GM06990 (cell line): ENCODE data around the gene DMAC2.

Source experiments
- DNase-seq: peaks from one replicate; pipeline ENCODE4 v3.0.0-alpha.2; 2011; ENCODE audit not compliant: insufficient read length; ENCODE audit errors: extremely low read depth
- H3K27me3 ChIP-seq: replicated peaks from 2 replicates; pipeline ENCODE4 v1.6.0; 2011; ENCODE audit warnings: low read length; ENCODE audit not compliant: control insufficient read depth, insufficient read depth
- H3K36me3 ChIP-seq: 2 replicates; pipeline ENCODE4 v1.5.1; 2011; ENCODE audit warnings: low read length; ENCODE audit not compliant: control insufficient read depth, insufficient read depth
- H3K4me3 ChIP-seq: replicated peaks from 2 replicates; pipeline ENCODE4 v1.5.1; 2011; ENCODE audit warnings: low read depth, mild to moderate bottlenecking, control low read depth, low read length
- TF ChIP-seq, protein P1 (sequence below): IDR thresholded peaks from 2 replicates; pipeline ENCODE4 v1.5.1; 2011; ENCODE audit warnings: low read length, control low read depth, mild to moderate bottlenecking, inconsistent platforms; ENCODE audit not compliant: insufficient read depth, poor library complexity, severe bottlenecking

Gene DMAC2

GRCh38 chr19:41408256-41408655, 31.5 kb downstream of the DMAC2 start:
- Histone ChIP-seq H3K27me3 (no peaks in the 10 kb centered on the region), H3K4me3 (no peak overlapping the region), H3K36me3 (peaks cover 3% of the 10 kb centered on the region)
- TF ChIP-seq, protein P1, sequence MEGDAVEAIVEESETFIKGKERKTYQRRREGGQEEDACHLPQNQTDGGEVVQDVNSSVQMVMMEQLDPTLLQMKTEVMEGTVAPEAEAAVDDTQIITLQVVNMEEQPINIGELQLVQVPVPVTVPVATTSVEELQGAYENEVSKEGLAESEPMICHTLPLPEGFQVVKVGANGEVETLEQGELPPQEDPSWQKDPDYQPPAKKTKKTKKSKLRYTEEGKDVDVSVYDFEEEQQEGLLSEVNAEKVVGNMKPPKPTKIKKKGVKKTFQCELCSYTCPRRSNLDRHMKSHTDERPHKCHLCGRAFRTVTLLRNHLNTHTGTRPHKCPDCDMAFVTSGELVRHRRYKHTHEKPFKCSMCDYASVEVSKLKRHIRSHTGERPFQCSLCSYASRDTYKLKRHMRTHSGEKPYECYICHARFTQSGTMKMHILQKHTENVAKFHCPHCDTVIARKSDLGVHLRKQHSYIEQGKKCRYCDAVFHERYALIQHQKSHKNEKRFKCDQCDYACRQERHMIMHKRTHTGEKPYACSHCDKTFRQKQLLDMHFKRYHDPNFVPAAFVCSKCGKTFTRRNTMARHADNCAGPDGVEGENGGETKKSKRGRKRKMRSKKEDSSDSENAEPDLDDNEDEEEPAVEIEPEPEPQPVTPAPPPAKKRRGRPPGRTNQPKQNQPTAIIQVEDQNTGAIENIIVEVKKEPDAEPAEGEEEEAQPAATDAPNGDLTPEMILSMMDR, result peak; percentile 42
- DNase-seq, result no peak

DNA sequence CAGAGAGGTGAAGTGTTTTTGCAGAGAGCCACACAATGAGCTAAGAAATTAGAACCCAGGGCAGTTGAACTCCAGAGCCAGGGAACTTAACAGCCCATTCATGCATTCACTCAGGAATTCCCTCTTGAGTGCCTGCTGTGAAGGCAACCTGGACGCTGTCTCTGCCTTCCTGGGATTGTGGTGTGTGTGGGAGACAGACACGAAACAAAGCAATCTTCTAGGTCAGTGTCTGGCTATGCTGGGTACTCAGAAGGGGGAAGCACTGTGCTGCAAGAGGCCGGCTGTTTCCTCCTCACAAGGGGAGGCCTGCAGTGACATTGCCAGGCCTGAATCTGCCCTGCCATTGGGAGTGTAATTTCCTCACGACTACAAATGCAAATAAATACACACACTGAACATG, 32.4 kb downstream of the DMAC2 start:
- H3K4me3 ChIP-seq, result no peak overlapping the region
- no peaks in the 10 kb centered on the region for H3K27me3 ChIP-seq
- DNase-seq, result no peak
- TF ChIP-seq, protein P1, result no peak
- H3K36me3 ChIP-seq, result peaks cover 6% of the 10 kb centered on the region

DNA sequence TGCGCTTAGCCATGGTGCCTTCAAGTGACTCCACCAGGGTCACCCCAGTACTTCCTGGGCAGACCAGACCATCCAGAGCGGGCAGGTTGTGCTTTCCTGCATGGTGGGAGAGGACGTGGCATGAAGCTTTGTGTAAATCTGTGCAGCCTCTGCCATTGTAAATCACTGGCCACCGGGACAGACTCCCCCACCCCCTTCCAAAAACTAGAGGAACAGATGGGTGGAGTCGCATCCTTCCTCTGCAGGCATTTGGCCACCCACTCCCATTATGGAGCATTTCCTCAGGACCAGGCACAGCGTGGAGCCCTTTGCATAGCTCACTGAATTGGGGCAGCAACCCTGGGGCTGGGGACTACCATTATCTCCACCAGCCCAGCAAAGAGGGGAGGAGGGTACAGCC, 33.9 kb downstream of the DMAC2 start:
- DNase-seq, result no peak
- TF ChIP-seq, protein P1, result no peak
- Histone ChIP-seq H3K36me3 (peaks cover 4% of the 10 kb centered on the region), H3K27me3 (no peaks in the 10 kb centered on the region), H3K4me3 (no peak overlapping the region)

DNA sequence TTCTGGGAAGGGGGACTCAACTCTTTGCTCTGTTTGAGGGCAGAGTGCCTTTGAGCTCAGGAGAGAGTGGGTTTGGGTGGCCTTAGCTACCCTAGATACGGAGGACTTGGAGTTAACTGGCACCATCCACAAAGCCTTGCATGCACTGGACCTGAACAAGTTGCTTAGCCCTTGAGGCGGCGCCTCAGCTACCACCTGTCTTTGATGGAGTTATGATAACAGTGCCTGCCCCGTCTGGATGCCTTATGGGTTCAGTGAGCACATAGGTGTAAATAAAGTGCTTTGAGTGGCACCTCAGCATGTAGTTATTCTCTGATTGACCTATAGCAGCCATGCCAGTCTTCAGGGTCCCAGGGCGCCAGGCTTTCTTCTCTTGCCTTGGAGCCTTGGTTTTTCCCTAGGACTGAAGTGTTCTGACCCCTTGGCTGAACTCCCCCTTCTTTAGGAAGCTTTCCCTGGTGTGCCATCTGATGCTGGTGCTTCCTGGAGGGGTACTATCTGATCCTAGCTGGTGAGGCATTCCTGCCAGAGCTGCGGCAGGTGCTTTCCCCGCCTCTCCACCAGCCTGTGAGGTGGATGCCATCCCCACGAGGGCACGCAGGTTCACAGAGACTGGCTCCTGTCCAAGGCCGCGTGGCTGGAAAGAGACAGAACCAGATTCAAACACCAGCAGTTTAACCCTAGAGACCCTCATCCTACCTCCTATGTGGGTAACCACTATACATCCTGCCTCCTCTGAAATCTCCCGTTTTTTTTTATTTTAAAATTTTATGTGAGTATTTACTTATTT, 36.3 kb downstream of the DMAC2 start:
- DNase-seq, result no peak
- peaks cover 4% of the 10 kb centered on the region for H3K36me3 ChIP-seq
- no peak overlapping the region for H3K4me3 ChIP-seq
- H3K27me3 ChIP-seq, result no peaks in the 10 kb centered on the region
- TF ChIP-seq, protein P1, result no peak

- H3K4me3 ChIP-seq, result no peak overlapping the region
- H3K36me3 ChIP-seq, result peaks cover 4% of the 10 kb centered on the region
- no peak for DNase-seq
- no peaks in the 10 kb centered on the region for H3K27me3 ChIP-seq
- TF ChIP-seq, protein P1, result no peak
These were observed 37.7 kb downstream of the DMAC2 start for GRCh38 chr19:41402010-41402409.
